Smooth muscle cell (in vitro differentiated cells): Measurements from ENCODE around the gene CARD9. TPM values are rescaled to one million over a fixed set of nuclear protein-coding genes. Genes with fewer than 3 reads are reported as not detected.

ENCODE experiments used
- DNase-seq: peaks from one replicate; lab custom pipeline; 2025; ENCODE audit not compliant: unreplicated experiment; lab: John Stamatoyannopoulos, UW
- H2AFZ ChIP-seq: fragments of 200-600 bp; sonication (generic); 2 replicates; pipeline ENCODE4 v1.6.0; 2016; ENCODE audit warnings: antibody characterized with exemption, low read depth, mild to moderate bottlenecking
- H3F3A ChIP-seq: fragments of 200-600 bp; sonication (generic); 2 replicates; pipeline ENCODE4 v1.6.0; 2017; ENCODE audit warnings: antibody characterized with exemption, low read depth
- H3K27ac ChIP-seq: fragments of 200-600 bp; sonication (generic); 2 replicates; pipeline ENCODE4 v1.5.1; 2016; ENCODE audit warnings: low read depth, mild to moderate bottlenecking
- H3K27me3 ChIP-seq: fragments of 200-600 bp; sonication (generic); 2 replicates; pipeline ENCODE4 v1.6.1; 2016; ENCODE audit warnings: low read depth, mild to moderate bottlenecking
- H3K36me3 ChIP-seq: fragments of 200-600 bp; sonication (generic); 2 replicates; pipeline ENCODE4 v1.5.1; 2016; ENCODE audit warnings: low read depth
- H3K4me1 ChIP-seq: fragments of 200-600 bp; sonication (generic); 2 replicates; pipeline ENCODE4 v1.5.1; 2016; ENCODE audit warnings: low read depth
- H3K4me2 ChIP-seq: fragments of 200-600 bp; sonication (generic); 2 replicates; pipeline ENCODE4 v1.6.0; 2016; ENCODE audit warnings: mild to moderate bottlenecking
- H3K4me3 ChIP-seq: fragments of 200-600 bp; sonication (generic); 2 replicates; pipeline ENCODE4 v1.5.1; 2016; ENCODE audit warnings: mild to moderate bottlenecking
- H3K79me2 ChIP-seq: fragments of 200-600 bp; sonication (generic); 2 replicates; pipeline ENCODE4 v1.6.0; 2016; ENCODE audit warnings: low read depth, mild to moderate bottlenecking
- H3K9ac ChIP-seq: fragments of 200-600 bp; sonication (generic); 2 replicates; pipeline ENCODE4 v1.6.0; 2016; ENCODE audit warnings: low read depth
- H3K9me3 ChIP-seq: fragments of 200-600 bp; sonication (generic); replicated peaks from 2 replicates; pipeline ENCODE4 v1.5.1; 2016; ENCODE audit warnings: low read depth
- H4K20me1 ChIP-seq: fragments of 200-600 bp; sonication (generic); 2 replicates; pipeline ENCODE4 v1.6.0; 2016; ENCODE audit warnings: low read depth
- CTCF ChIP-seq: fragments of 200-600 bp; sonication (generic); IDR thresholded peaks from 2 replicates; pipeline ENCODE4 v1.5.1; 2017; ENCODE audit warnings: borderline replicate concordance, mild to moderate bottlenecking, antibody characterized with exemption; ENCODE audit not compliant: insufficient read depth, poor library complexity, severe bottlenecking
- WGBS: methylation state at CpG from one replicate; pipeline ENCODE4 v1.1.7; 2016; ENCODE audit warnings: low lambda C conversion rate; 5-methylcytosine and 5-hydroxymethylcytosine counted together
- polyA plus RNA-seq: library from polyadenylated mRNA; unstranded; fragments of >200 nt; fragmentation: Nextera tagmentation; extraction: Ambion mirVana; gene quantifications from 2 replicates; pipeline ENCODE4 v1.2.1, GENCODE V29; 2016
- total RNA-seq: library from RNA; depleted of rRNA; stranded (reverse); fragments of >200 nt; gene quantifications from 2 replicates; pipeline ENCODE4 v1.2.3, GENCODE V29; 2014

Gene CARD9
- total and polyA plus RNA-seq, 2 experiments from 2014 or later: 1.2 to 1.9 TPM

- Histone ChIP-seq H3K27me3 (no peaks in the 10 kb centered on the region), H4K20me1 (no peaks in the 10 kb centered on the region), H3K27ac (no peak overlapping the region), H3K4me2 (no peak overlapping the region), H2AFZ (no peak overlapping the region), H3K36me3 (no peaks in the 10 kb centered on the region), H3F3A (no peaks in the 10 kb centered on the region), H3K9me3 (no peaks in the 10 kb centered on the region), H3K4me3 (no peak overlapping the region), H3K4me1 (no peaks in the 10 kb centered on the region), H3K9ac (no peak overlapping the region), H3K79me2 (no peaks in the 10 kb centered on the region)
- 94% methylated on average over 13 of the region's 13 CpGs for WGBS
- TF ChIP-seq CTCF: no peak
- no peak for DNase-seq
These were observed 56.4 kb downstream of the CARD9 start for GRCh38 chr9:136316896-136317676.

GRCh38 chr9:136316271-136316751, 57.2 kb downstream of the CARD9 start:
- Histone ChIP-seq H3K4me2 (no peak overlapping the region), H3K4me3 (no peak overlapping the region), H2AFZ (no peak overlapping the region), H3F3A (no peaks in the 10 kb centered on the region), H3K9ac (no peak overlapping the region), H3K9me3 (no peaks in the 10 kb centered on the region), H3K36me3 (no peaks in the 10 kb centered on the region), H4K20me1 (no peaks in the 10 kb centered on the region), H3K4me1 (no peaks in the 10 kb centered on the region), H3K79me2 (no peaks in the 10 kb centered on the region), H3K27ac (no peak overlapping the region), H3K27me3 (no peaks in the 10 kb centered on the region)
- WGBS: 99% methylated on average over 21 of the region's 23 CpGs
- no peak for TF ChIP-seq CTCF
- no peak for DNase-seq

- 84% methylated on average over 4 of the region's 4 CpGs for WGBS
- no peaks in the 10 kb centered on the region for H3F3A ChIP-seq
- H3K4me3 ChIP-seq: no peak overlapping the region
- H3K9ac ChIP-seq: no peak overlapping the region
- no peak overlapping the region for H3K27ac ChIP-seq
- H3K79me2 ChIP-seq: no peaks in the 10 kb centered on the region
- no peaks in the 10 kb centered on the region for H3K36me3 ChIP-seq
- no peaks in the 10 kb centered on the region for H3K27me3 ChIP-seq
- no peak overlapping the region for H3K4me2 ChIP-seq
- H2AFZ ChIP-seq: no peak overlapping the region
- no peaks in the 10 kb centered on the region for H3K9me3 ChIP-seq
- H3K4me1 ChIP-seq: no peaks in the 10 kb centered on the region
- DNase-seq: no peak
- TF ChIP-seq CTCF: no peak
- no peaks in the 10 kb centered on the region for H4K20me1 ChIP-seq
These were observed 58.5 kb downstream of the CARD9 start for GRCh38 chr9:136314944-136315343.

- no peak overlapping the region for H3K9ac ChIP-seq
- H3K27ac ChIP-seq: no peak overlapping the region
- WGBS: 94% methylated on average over 3 of the region's 3 CpGs
- H3K36me3 ChIP-seq: no peaks in the 10 kb centered on the region
- TF ChIP-seq CTCF: no peak
- no peaks in the 10 kb centered on the region for H3K79me2 ChIP-seq
- H3K4me1 ChIP-seq: no peaks in the 10 kb centered on the region
- H3F3A ChIP-seq: no peaks in the 10 kb centered on the region
- H3K9me3 ChIP-seq: no peaks in the 10 kb centered on the region
- H3K27me3 ChIP-seq: no peaks in the 10 kb centered on the region
- no peak overlapping the region for H3K4me2 ChIP-seq
- H3K4me3 ChIP-seq: no peak overlapping the region
- no peak overlapping the region for H2AFZ ChIP-seq
- H4K20me1 ChIP-seq: no peaks in the 10 kb centered on the region
- DNase-seq: no peak
These were observed 59.4 kb downstream of the CARD9 start for GRCh38 chr9:136314056-136314416.
